Keratinocyte (primary cell): ENCODE measurements around the gene ATF7. TPM values are rescaled to one million over a fixed set of nuclear protein-coding genes. Genes with fewer than 3 reads are reported as not detected.

Experiments
- DNase-seq: peaks from one replicate; pipeline ENCODE4 v3.0.0-alpha.2; 2011; ENCODE audit warnings: low read depth, missing footprints, low spot score
- FAIRE-seq: peaks from 2 replicates; lab custom pipeline; 2011; peaks lifted over from hg19 to GRCh38; lab: Jason Lieb, UNC
- H2AFZ ChIP-seq: 2 replicates; pipeline ENCODE4 v1.6.0; 2012; ENCODE audit warnings: low read length, control low read depth, inconsistent platforms; ENCODE audit not compliant: control insufficient read depth
- H3K27ac ChIP-seq: 2 replicates; pipeline ENCODE4 v1.5.1; 2011; ENCODE audit warnings: low read length; ENCODE audit not compliant: control insufficient read depth, insufficient read depth
- H3K27me3 ChIP-seq: 3 replicates; pipeline ENCODE4 v1.6.0; 2011; ENCODE audit warnings: low read length; ENCODE audit not compliant: control insufficient read depth, insufficient read depth; ENCODE audit errors: extremely low read depth
- H3K36me3 ChIP-seq, 2 experiments: 2 replicates in 1 of 2; 3 replicates in 1 of 2; pipeline ENCODE4 v1.5.1; 2011; ENCODE audit warnings: low read length in 2 of 2, mild to moderate bottlenecking in 1 of 2; ENCODE audit not compliant: control insufficient read depth in 2 of 2, insufficient read depth in 2 of 2; ENCODE audit errors: extremely low read depth in 1 of 2
- H3K4me1 ChIP-seq: 3 replicates; pipeline ENCODE4 v1.5.1; 2011; ENCODE audit warnings: low read length; ENCODE audit not compliant: control insufficient read depth, insufficient read depth; ENCODE audit errors: extremely low read depth
- H3K4me2 ChIP-seq: 3 replicates; pipeline ENCODE4 v1.6.0; 2011; ENCODE audit warnings: low read depth, low read length; ENCODE audit not compliant: control insufficient read depth, insufficient read depth; ENCODE audit errors: extremely low read depth
- H3K4me3 ChIP-seq, 3 experiments: fragments of 200-600 bp in 1 of 3; sonication (generic) in 1 of 3; 2 replicates in 2 of 3; 3 replicates in 1 of 3; pipeline ENCODE4 v1.5.1; 2011 to 2016; ENCODE audit warnings: low read length in 3 of 3, mild to moderate bottlenecking in 3 of 3, control low read depth in 2 of 3, inconsistent platforms in 1 of 3, low read depth in 1 of 3, mixed read lengths in 1 of 3, mixed run types in 1 of 3, moderate library complexity in 1 of 3; ENCODE audit not compliant: control insufficient read depth in 2 of 3, insufficient read depth in 2 of 3; ENCODE audit errors: extremely low read depth in 1 of 3
- H3K79me2 ChIP-seq: 2 replicates; pipeline ENCODE4 v1.6.0; 2012; ENCODE audit warnings: low read length; ENCODE audit not compliant: control insufficient read depth, insufficient read depth
- H3K9ac ChIP-seq: 3 replicates; pipeline ENCODE4 v1.6.0; 2011; ENCODE audit warnings: low read length; ENCODE audit not compliant: control insufficient read depth, insufficient read depth; ENCODE audit errors: extremely low read depth
- H3K9me1 ChIP-seq: 3 replicates; pipeline ENCODE4 v1.6.0; 2011; ENCODE audit warnings: low read length; ENCODE audit not compliant: control insufficient read depth, insufficient read depth; ENCODE audit errors: extremely low read depth
- H3K9me3 ChIP-seq: 2 replicates; pipeline ENCODE4 v1.5.1; 2012; ENCODE audit warnings: low read depth, low read length; ENCODE audit not compliant: control insufficient read depth
- H4K20me1 ChIP-seq: 3 replicates; pipeline ENCODE4 v1.6.0; 2011; ENCODE audit warnings: low read length; ENCODE audit not compliant: control insufficient read depth, insufficient read depth; ENCODE audit errors: extremely low read depth
- EZH2 ChIP-seq: IDR thresholded peaks from one replicate; pipeline ENCODE4 v1.6.1; 2012; ENCODE audit warnings: inconsistent platforms, mild to moderate bottlenecking, low read length, moderate library complexity
- dilution Hi-C: fragments of 300-500 bp; cut with MboI; formaldehyde crosslinking; loops from one replicate; pipeline ENCODE4 v1.7.0; 2020; ENCODE audit warnings: low sequenced_read_pairs; ENCODE audit not compliant: extremely low pct_ligation_motif_present
- polyA plus RNA-seq, 5 experiments: library from polyadenylated mRNA; depleted of rRNA in 3 of 5; stranded (reverse) in 3 of 5; stranded (forward) in 1 of 5; unstranded in 1 of 5; fragments of >200 nt; gene quantifications; 1 replicate in 1 of 5; 2 replicates in 3 of 5; 3 replicates in 1 of 5; pipeline versions ENCODE4 v1.2.1 to v1.2.3, GENCODE V29; 2011 to 2012; ENCODE audit warnings: missing spikeins in 2 of 5, low read depth in 1 of 5, low replicate concordance in 1 of 5
- TF ChIP-seq, protein P1 (sequence below), 3 experiments: IDR thresholded peaks in 1 of 3; conservative IDR thresholded peaks in 1 of 3; optimal IDR thresholded peaks in 1 of 3; 2 replicates in 2 of 3; 3 replicates in 1 of 3; pipeline versions ENCODE3 to v1.5.1; 2011; ENCODE audit warnings: low read length in 3 of 3, mild to moderate bottlenecking in 3 of 3, moderate library complexity in 2 of 3, control low read depth in 1 of 3, inconsistent platforms in 1 of 3; ENCODE audit not compliant: insufficient read depth in 2 of 3; ENCODE audit errors: extremely low read depth in 1 of 3

The ATF7 gene
- polyA plus RNA-seq, 1 donor (not counting 4 experiments of a cell fraction or from before 2014, with no cell fraction given), result 16.3 TPM

DNA sequence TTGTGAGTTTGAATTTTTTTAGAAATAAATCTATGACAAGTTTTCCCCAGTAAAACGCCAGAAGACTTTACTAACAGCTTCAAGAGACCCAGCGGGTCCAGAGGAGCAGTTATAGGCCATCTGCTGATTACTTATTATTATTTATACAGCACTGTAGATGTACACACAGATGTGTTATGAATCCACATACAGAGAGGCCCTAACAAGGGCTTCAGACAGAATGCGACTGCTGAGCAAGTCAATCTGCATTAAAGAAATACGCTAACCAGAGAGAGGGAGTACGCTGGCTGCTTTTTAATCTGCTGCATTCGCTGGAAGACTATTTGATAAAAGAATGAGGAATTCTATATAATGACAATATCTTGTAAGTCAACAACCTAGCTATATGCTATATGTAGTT lies 32.5 kb downstream of the ATF7 start:
- DNase-seq, result no peak
- Histone ChIP-seq H4K20me1 (no peaks in the 10 kb centered on the region), H3K4me2 (no peak overlapping the region), H3K9me1 (peaks cover 2% of the 10 kb centered on the region), H3K9ac (no peak overlapping the region), H3K27ac (no peak overlapping the region), H3K79me2 (no peaks in the 10 kb centered on the region), H3K27me3 (no peaks in the 10 kb centered on the region), H3K4me1 (peaks cover 8% of the 10 kb centered on the region), H3K36me3 (no peaks in the 10 kb centered on the region), H2AFZ (no peak overlapping the region), H3K9me3 (no peaks in the 10 kb centered on the region), H3K4me3 (no peak overlapping the region)
- no peak for FAIRE-seq
- TF ChIP-seq, protein P1, sequence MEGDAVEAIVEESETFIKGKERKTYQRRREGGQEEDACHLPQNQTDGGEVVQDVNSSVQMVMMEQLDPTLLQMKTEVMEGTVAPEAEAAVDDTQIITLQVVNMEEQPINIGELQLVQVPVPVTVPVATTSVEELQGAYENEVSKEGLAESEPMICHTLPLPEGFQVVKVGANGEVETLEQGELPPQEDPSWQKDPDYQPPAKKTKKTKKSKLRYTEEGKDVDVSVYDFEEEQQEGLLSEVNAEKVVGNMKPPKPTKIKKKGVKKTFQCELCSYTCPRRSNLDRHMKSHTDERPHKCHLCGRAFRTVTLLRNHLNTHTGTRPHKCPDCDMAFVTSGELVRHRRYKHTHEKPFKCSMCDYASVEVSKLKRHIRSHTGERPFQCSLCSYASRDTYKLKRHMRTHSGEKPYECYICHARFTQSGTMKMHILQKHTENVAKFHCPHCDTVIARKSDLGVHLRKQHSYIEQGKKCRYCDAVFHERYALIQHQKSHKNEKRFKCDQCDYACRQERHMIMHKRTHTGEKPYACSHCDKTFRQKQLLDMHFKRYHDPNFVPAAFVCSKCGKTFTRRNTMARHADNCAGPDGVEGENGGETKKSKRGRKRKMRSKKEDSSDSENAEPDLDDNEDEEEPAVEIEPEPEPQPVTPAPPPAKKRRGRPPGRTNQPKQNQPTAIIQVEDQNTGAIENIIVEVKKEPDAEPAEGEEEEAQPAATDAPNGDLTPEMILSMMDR (optimal IDR thresholded peaks at IDR 0.05 in 1 of 3, IDR thresholded peaks at IDR 0.05 in 1 of 3, conservative IDR thresholded peaks at IDR 0.05 in 1 of 3; ENCODE audit: extremely low read depth in 1 of 3, insufficient read depth in 2 of 3, low read length in 3 of 3), result no peak
- TF ChIP-seq EZH2, result no peak
- dilution Hi-C loops, result no loop called here

- no peak for TF ChIP-seq EZH2
- TF ChIP-seq, protein P1 (optimal IDR thresholded peaks at IDR 0.05 in 1 of 3, IDR thresholded peaks at IDR 0.05 in 1 of 3, conservative IDR thresholded peaks at IDR 0.05 in 1 of 3; ENCODE audit: extremely low read depth in 1 of 3, insufficient read depth in 2 of 3, low read length in 3 of 3), result no peak
- no peak for DNase-seq
- peaks cover 2% of the 10 kb centered on the region for H3K9me1 ChIP-seq
- no peaks in the 10 kb centered on the region for H3K36me3 ChIP-seq
- H3K27me3 ChIP-seq, result no peaks in the 10 kb centered on the region
- H3K4me3 ChIP-seq, result no peak overlapping the region
- H3K4me1 ChIP-seq, result peaks cover 8% of the 10 kb centered on the region
- H2AFZ ChIP-seq, result no peak overlapping the region
- H3K9me3 ChIP-seq, result no peaks in the 10 kb centered on the region
- no peak overlapping the region for H3K27ac ChIP-seq
- H3K79me2 ChIP-seq, result no peaks in the 10 kb centered on the region
- dilution Hi-C loops, result no loop called here
- H3K9ac ChIP-seq, result no peak overlapping the region
- FAIRE-seq, result no peak
- H4K20me1 ChIP-seq, result no peaks in the 10 kb centered on the region
- no peak overlapping the region for H3K4me2 ChIP-seq
These were observed 33.2 kb downstream of the ATF7 start for GRCh38 chr12:53593031-53593430.
